HepG2 (cell line): ENCODE data around the gene TNFRSF18. TPM values are rescaled to one million over a fixed set of nuclear protein-coding genes. Genes with fewer than 3 reads are reported as not detected.
A peak's percentile ranks its signal among the peaks of the same experiment; 100 is the strongest.

Source experiments
- BRD4 ChIP-seq: sonication (generic); formaldehyde crosslinking; IDR thresholded peaks from 2 replicates; pipeline ENCODE4 v1.4.0; 2020; ENCODE audit warnings: missing genetic modification reagents
- ETS1 ChIP-seq: sonication (generic); formaldehyde crosslinking; IDR thresholded peaks from 2 replicates; pipeline ENCODE4 v1.4.0; 2020; ENCODE audit warnings: missing genetic modification reagents
- FOXO1 ChIP-seq: sonication (generic); formaldehyde crosslinking; IDR thresholded peaks from 2 replicates; pipeline ENCODE4 v1.4.0; 2020; ENCODE audit warnings: missing genetic modification reagents
- HDAC2 ChIP-seq: sonication (generic); formaldehyde crosslinking; IDR thresholded peaks from 2 replicates; pipeline ENCODE4 v1.4.0; 2020; ENCODE audit warnings: missing genetic modification reagents
- JUN ChIP-seq: sonication (generic); formaldehyde crosslinking; IDR thresholded peaks from 2 replicates; pipeline ENCODE4 v1.4.0; 2020; ENCODE audit warnings: mild to moderate bottlenecking, missing genetic modification reagents
- PHF5A ChIP-seq: IDR thresholded peaks from one replicate; pipeline ENCODE4 v1.6.1; 2018; ENCODE audit warnings: low read depth, missing genetic modification reagents; ENCODE audit not compliant: unreplicated experiment
- PRDM10 ChIP-seq: sonication (generic); formaldehyde crosslinking; IDR thresholded peaks from 2 replicates; pipeline ENCODE4 v1.4.0; 2020; ENCODE audit warnings: low read depth, missing genetic modification reagents
- SMC3 ChIP-seq: IDR thresholded peaks from 2 replicates; pipeline ENCODE4 v1.6.1; 2011; ENCODE audit warnings: low read length, improper control_type of control experiment
- ZFP1 ChIP-seq: IDR thresholded peaks from 2 replicates; pipeline ENCODE4 v1.6.1; 2016
- ZNF260 ChIP-seq: sonication (generic); formaldehyde crosslinking; IDR thresholded peaks from 2 replicates; pipeline ENCODE4 v1.4.0; 2020; ENCODE audit warnings: missing genetic modification reagents, low read depth, mild to moderate bottlenecking, borderline replicate concordance
- ZNF33A ChIP-seq: sonication (generic); formaldehyde crosslinking; IDR thresholded peaks from 2 replicates; pipeline ENCODE4 v1.5.1; 2020; ENCODE audit warnings: missing genetic modification reagents, mild to moderate bottlenecking, moderate library complexity, borderline replicate concordance
- ZNF362 ChIP-seq: sonication (generic); formaldehyde crosslinking; IDR thresholded peaks from 2 replicates; pipeline ENCODE4 v1.4.0; 2020; ENCODE audit warnings: missing genetic modification reagents, mild to moderate bottlenecking, borderline replicate concordance
- ZNF558 ChIP-seq: sonication (generic); formaldehyde crosslinking; IDR thresholded peaks from 2 replicates; pipeline ENCODE4 v1.9.0; 2022; ENCODE audit warnings: mild to moderate bottlenecking, missing genetic modification reagents, borderline replicate concordance
- ZNF670 ChIP-seq: sonication (generic); formaldehyde crosslinking; IDR thresholded peaks from 2 replicates; pipeline ENCODE4 v1.8.0; 2022; ENCODE audit warnings: mild to moderate bottlenecking, missing genetic modification reagents, borderline replicate concordance
- ZNF720 ChIP-seq: sonication (generic); formaldehyde crosslinking; IDR thresholded peaks from 2 replicates; pipeline ENCODE4 v1.4.0; 2020; ENCODE audit warnings: missing genetic modification reagents
- ZNF883 ChIP-seq: sonication (generic); formaldehyde crosslinking; IDR thresholded peaks from 2 replicates; pipeline ENCODE4 v1.5.1; 2020; ENCODE audit warnings: mild to moderate bottlenecking, missing genetic modification reagents; ENCODE audit errors: not compliant biosample characterization
- polyA plus RNA-seq, 8 experiments: library from polyadenylated mRNA; depleted of rRNA in 3 of 8; stranded (reverse) in 7 of 8; unstranded in 1 of 8; fragments of >200 nt; fragmentation: Illumina TruSeq in 4 of 8; extraction: Trizol in 4 of 8; gene quantifications; 2 replicates each; pipeline versions ENCODE4 v1.2.1 to v1.2.3, GENCODE V29; 2011 to 2016; ENCODE audit warnings: low read depth in 4 of 8, missing spikeins in 1 of 8, mixed read lengths in 1 of 8; ENCODE audit not compliant: insufficient read depth in 1 of 8
- total RNA-seq, 5 experiments: library from RNA; depleted of rRNA; stranded (reverse); fragments of >200 nt; fragmentation: Illumina TruSeq; extraction: Trizol; gene quantifications; 2 replicates each; pipeline ENCODE4 v1.2.3, GENCODE V29; 2016; ENCODE audit warnings: low read depth in 1 of 5
- TF ChIP-seq, protein P1 (sequence below): sonication (generic); formaldehyde crosslinking; IDR thresholded peaks from 2 replicates; pipeline ENCODE4 v1.4.0; 2020; ENCODE audit warnings: missing genetic modification reagents, borderline replicate concordance
- TF ChIP-seq, protein P2 (sequence below): sonication (generic); formaldehyde crosslinking; IDR thresholded peaks from 2 replicates; pipeline ENCODE4 v1.4.0; 2020; ENCODE audit warnings: missing genetic modification reagents

Gene TNFRSF18
- total and polyA plus RNA-seq, 2 of the 13 experiments (the other 11 are each of a cell fraction or from before 2014, with no cell fraction given), result not detected

GRCh38 chr1:1164701-1165451, 41.5 kb downstream of the TNFRSF18 start (continued):
- no peak for TF ChIP-seq ZNF260 (CRISPR knock-in tag)
- no peak for TF ChIP-seq ZNF362 (CRISPR knock-in tag)
- TF ChIP-seq ZNF558 (CRISPR knock-in tag), result 0 out of 2 replicates have a peak, but pooled peaks have one; percentile 39
- no peak for TF ChIP-seq ZNF720 (CRISPR knock-in tag)
- no peak for TF ChIP-seq PHF5A
- TF ChIP-seq, protein P1, sequence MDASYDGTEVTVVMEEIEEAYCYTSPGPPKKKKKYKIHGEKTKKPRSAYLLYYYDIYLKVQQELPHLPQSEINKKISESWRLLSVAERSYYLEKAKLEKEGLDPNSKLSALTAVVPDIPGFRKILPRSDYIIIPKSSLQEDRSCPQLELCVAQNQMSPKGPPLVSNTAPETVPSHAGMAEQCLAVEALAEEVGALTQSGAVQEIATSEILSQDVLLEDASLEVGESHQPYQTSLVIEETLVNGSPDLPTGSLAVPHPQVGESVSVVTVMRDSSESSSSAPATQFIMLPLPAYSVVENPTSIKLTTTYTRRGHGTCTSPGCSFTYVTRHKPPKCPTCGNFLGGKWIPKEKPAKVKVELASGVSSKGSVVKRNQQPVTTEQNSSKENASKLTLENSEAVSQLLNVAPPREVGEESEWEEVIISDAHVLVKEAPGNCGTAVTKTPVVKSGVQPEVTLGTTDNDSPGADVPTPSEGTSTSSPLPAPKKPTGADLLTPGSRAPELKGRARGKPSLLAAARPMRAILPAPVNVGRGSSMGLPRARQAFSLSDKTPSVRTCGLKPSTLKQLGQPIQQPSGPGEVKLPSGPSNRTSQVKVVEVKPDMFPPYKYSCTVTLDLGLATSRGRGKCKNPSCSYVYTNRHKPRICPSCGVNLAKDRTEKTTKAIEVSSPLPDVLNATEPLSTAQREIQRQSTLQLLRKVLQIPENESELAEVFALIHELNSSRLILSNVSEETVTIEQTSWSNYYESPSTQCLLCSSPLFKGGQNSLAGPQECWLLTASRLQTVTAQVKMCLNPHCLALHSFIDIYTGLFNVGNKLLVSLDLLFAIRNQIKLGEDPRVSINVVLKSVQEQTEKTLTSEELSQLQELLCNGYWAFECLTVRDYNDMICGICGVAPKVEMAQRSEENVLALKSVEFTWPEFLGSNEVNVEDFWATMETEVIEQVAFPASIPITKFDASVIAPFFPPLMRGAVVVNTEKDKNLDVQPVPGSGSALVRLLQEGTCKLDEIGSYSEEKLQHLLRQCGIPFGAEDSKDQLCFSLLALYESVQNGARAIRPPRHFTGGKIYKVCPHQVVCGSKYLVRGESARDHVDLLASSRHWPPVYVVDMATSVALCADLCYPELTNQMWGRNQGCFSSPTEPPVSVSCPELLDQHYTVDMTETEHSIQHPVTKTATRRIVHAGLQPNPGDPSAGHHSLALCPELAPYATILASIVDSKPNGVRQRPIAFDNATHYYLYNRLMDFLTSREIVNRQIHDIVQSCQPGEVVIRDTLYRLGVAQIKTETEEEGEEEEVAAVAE (CRISPR knock-in tag), result no peak
- TF ChIP-seq, protein P2, sequence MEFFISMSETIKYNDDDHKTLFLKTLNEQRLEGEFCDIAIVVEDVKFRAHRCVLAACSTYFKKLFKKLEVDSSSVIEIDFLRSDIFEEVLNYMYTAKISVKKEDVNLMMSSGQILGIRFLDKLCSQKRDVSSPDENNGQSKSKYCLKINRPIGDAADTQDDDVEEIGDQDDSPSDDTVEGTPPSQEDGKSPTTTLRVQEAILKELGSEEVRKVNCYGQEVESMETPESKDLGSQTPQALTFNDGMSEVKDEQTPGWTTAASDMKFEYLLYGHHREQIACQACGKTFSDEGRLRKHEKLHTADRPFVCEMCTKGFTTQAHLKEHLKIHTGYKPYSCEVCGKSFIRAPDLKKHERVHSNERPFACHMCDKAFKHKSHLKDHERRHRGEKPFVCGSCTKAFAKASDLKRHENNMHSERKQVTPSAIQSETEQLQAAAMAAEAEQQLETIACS (CRISPR knock-in tag), result no peak
- no peak for TF ChIP-seq SMC3
- no peak for TF ChIP-seq ZNF670 (CRISPR knock-in tag)
- peak; percentile 54 for TF ChIP-seq ZNF883 (CRISPR knock-in tag)
- TF ChIP-seq ETS1 (CRISPR knock-in tag), result no peak
- TF ChIP-seq ZFP1 (CRISPR knock-in tag), result no peak
- no peak for TF ChIP-seq HDAC2 (CRISPR knock-in tag)
- no peak for TF ChIP-seq BRD4
- TF ChIP-seq FOXO1 (CRISPR knock-in tag), result no peak; the same call in 1 of the 2 replicates
- no peak for TF ChIP-seq JUN (CRISPR knock-in tag)
- TF ChIP-seq PRDM10 (CRISPR knock-in tag), result no peak
- TF ChIP-seq ZNF33A (CRISPR knock-in tag), result no peak
